MCF 10A (cell line): ENCODE measurements around the gene PPTC7. TPM values are rescaled to one million over a fixed set of nuclear protein-coding genes. Genes with fewer than 3 reads are reported as not detected.
"Not testable (repeated sequence)": the region's sequence is repeated elsewhere in the genome, so short reads cannot be mapped to it uniquely, and the experiment has no call there.

Experiments used
- BruUV-seq: library from RNA; stranded (reverse); fragments of 400-500 nt; replicated peaks from 2 replicates; lab custom pipeline; 2021; lab: Mats Ljungman, UMichigan
- CTCF ChIA-PET: fragments of 300-600 bp; sonication (Branson Sonifier 250); formaldehyde crosslinking; extraction: SDS; loops from one replicate; lab custom pipeline; 2021; ENCODE audit warnings: antibody characterized with exemption, inconsistent platforms; lab: Yijun Ruan, JAX
- POLR2A ChIA-PET: fragments of 300-600, 350-650 bp; sonication (Branson Sonifier 250); formaldehyde crosslinking; extraction: SDS; loops from one replicate; lab custom pipeline; 2020; ENCODE audit warnings: antibody characterized with exemption, inconsistent platforms; lab: Yijun Ruan, JAX
- DNase-seq: peaks from one replicate; pipeline ENCODE4 v3.0.0-alpha.2; 2018; ENCODE audit not compliant: unreplicated experiment
- H3K27ac Mint-ChIP-seq: one replicate; pipeline ENCODE4 v1.8.0; 2022; ENCODE audit warnings: mild to moderate bottlenecking, low read depth, mixed read lengths; ENCODE audit not compliant: unreplicated experiment
- H3K27me3 Mint-ChIP-seq: one replicate; pipeline ENCODE4 v1.8.0; 2022; ENCODE audit warnings: mixed read lengths; ENCODE audit not compliant: insufficient read depth, unreplicated experiment
- H3K36me3 Mint-ChIP-seq: one replicate; pipeline ENCODE4 v1.8.0; 2022; ENCODE audit warnings: mild to moderate bottlenecking, moderate library complexity, mixed read lengths; ENCODE audit not compliant: insufficient read depth, unreplicated experiment
- H3K4me1 Mint-ChIP-seq: one replicate; pipeline ENCODE4 v1.8.0; 2022; ENCODE audit warnings: mixed read lengths; ENCODE audit not compliant: insufficient read depth, unreplicated experiment
- H3K4me3 Mint-ChIP-seq: one replicate; pipeline ENCODE4 v1.8.0; 2022; ENCODE audit warnings: mild to moderate bottlenecking, moderate library complexity, mixed read lengths; ENCODE audit not compliant: unreplicated experiment
- H3K9me3 Mint-ChIP-seq: one replicate; pipeline ENCODE4 v1.8.0; 2022; ENCODE audit warnings: mixed read lengths; ENCODE audit not compliant: unreplicated experiment
- CTCF ChIP-seq: fragments of 200-600 bp; IDR thresholded peaks from one replicate; pipeline ENCODE4 v1.8.0; 2022; ENCODE audit warnings: antibody characterized with exemption, mild to moderate bottlenecking; ENCODE audit not compliant: unreplicated experiment
- intact Hi-C: fragments of 100-400 bp; cut with micrococcal nuclease; formaldehyde crosslinking; loops from 2 replicates; pipeline ENCODE4 v1.14.1; 2022
- total RNA-seq: library from RNA; stranded (reverse); gene quantifications from 2 replicates; pipeline ENCODE4 v1.2.3, GENCODE V29; 2022

PPTC7 gene
- total RNA-seq, 1 experiment from 2014 or later: 36.5 TPM

GRCh38 chr12:110564471-110564991, 18.6 kb downstream of the PPTC7 start:
- no TSS peak for BruUV-seq
- peak overlapping the region; percentile 80 for H3K27ac Mint-ChIP-seq
- H3K9me3 Mint-ChIP-seq: peaks cover 8% of the 10 kb centered on the region
- ChIA-PET POLR2A (interaction anchor here (0.5 to 16.7 kb wide), 12 partner anchors 10 to 133 kb away, joined by 3 to 325 read pairs (median 6); no protein-coding TSS in a partner anchor), CTCF (interaction anchor here (0.6 to 1.2 kb wide), 2 partner anchors 8 to 37 kb away, joined by 3 to 6 read pairs; no protein-coding TSS in a partner anchor)
- no peak for TF ChIP-seq CTCF
- H3K27me3 Mint-ChIP-seq: no peaks in the 10 kb centered on the region
- H3K36me3 Mint-ChIP-seq: peaks cover 21% of the 10 kb centered on the region
- no peak for DNase-seq
- peaks cover 37% of the 10 kb centered on the region for H3K4me1 Mint-ChIP-seq
- no peak overlapping the region for H3K4me3 Mint-ChIP-seq
- intact Hi-C loops: no loop called here

DNA sequence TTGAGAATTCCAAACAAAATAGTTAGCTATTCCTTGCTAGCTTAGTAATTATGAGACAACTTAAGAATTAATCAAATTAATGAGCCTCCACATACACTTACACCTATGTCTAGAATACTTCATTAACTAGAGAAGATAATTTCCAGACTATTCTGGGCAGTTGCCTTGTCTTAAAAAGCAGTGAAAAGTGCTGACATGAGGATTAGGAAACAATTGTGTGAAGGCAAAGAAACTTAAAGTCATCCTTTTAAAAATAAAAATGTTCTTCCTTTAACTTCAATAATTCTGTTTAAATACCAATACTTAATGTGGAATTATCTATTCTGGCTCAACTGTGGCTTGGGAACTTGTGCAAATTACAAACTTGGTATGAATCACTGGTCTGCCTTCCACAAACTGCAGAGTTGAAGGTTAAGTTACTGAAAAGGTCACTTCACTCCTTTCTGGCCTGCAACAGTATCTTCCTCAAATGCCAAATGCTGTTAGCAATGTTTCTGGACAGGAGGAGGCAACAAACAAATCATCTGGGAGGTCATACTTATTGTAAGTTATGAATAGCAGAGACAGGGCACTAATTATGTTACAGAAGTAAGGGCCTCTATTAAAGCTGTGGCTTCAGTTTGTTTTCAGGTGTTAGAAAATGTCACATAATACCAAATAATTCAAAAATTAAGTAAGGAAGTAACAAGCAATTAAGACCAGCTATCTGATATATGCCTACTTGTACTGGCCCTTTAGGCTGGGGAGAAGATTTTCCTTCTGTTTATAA, 19.2 kb downstream of the PPTC7 start:
- ChIA-PET CTCF (interaction anchor here (0.7 to 1.4 kb wide), 5 partner anchors 11 to 178 kb away, joined by 3 to 10 read pairs (median 4); no protein-coding TSS in a partner anchor), POLR2A (interaction anchor here (0.5 to 16.7 kb wide), 14 partner anchors 10 to 133 kb away, joined by 3 to 325 read pairs (median 6); partner anchors contain the start of gene ARPC3)
- DNase-seq: no peak

GRCh38 chr12:110562386-110562785, 20.7 kb downstream of the PPTC7 start:
- intact Hi-C loops, H3K4me3 Mint-ChIP-seq, H3K9me3 Mint-ChIP-seq, DNase-seq, BruUV-seq, H3K27me3 Mint-ChIP-seq: not testable (repeated sequence)
- POLR2A ChIA-PET: interaction anchor here (0.7 to 16.7 kb wide), 9 partner anchors 8 to 29 kb away, joined by 3 to 325 read pairs (median 5); no protein-coding TSS in a partner anchor
- peak overlapping the region; percentile 46 for H3K27ac Mint-ChIP-seq
- H3K36me3 Mint-ChIP-seq: peaks cover 29% of the 10 kb centered on the region
- CTCF ChIA-PET: interaction anchor here (0.6 to 1.4 kb wide), 7 partner anchors 10 to 502 kb away, joined by 3 to 10 read pairs (median 3); no protein-coding TSS in a partner anchor
- H3K4me1 Mint-ChIP-seq: peaks cover 43% of the 10 kb centered on the region

More for the DNA sequence above, 19.2 kb downstream of the PPTC7 start:
- H3K4me1 Mint-ChIP-seq: peaks cover 37% of the 10 kb centered on the region
- no TSS peak for BruUV-seq
- no peaks in the 10 kb centered on the region for H3K27me3 Mint-ChIP-seq
- peaks cover 19% of the 10 kb centered on the region for H3K36me3 Mint-ChIP-seq
- peak overlapping the region; percentile 80 for H3K27ac Mint-ChIP-seq
- TF ChIP-seq CTCF: no peak
- peak overlapping the region; percentile 41 for H3K4me3 Mint-ChIP-seq
- peaks cover 8% of the 10 kb centered on the region for H3K9me3 Mint-ChIP-seq
- intact Hi-C loops: no loop called here

- no peak overlapping the region for H3K27ac Mint-ChIP-seq
- no peak overlapping the region for H3K4me3 Mint-ChIP-seq
- no peak for TF ChIP-seq CTCF
- ChIA-PET CTCF (interaction anchor here (0.8 kb wide), 1 partner anchor 9 kb away, joined by 3 read pairs; no protein-coding TSS in a partner anchor), POLR2A (interaction anchor here (0.8 to 16.7 kb wide), 5 partner anchors 9 to 24 kb away, joined by 3 to 325 read pairs (median 4); no protein-coding TSS in a partner anchor)
- intact Hi-C loops: no loop called here
- no peaks in the 10 kb centered on the region for H3K9me3 Mint-ChIP-seq
- peaks cover 41% of the 10 kb centered on the region for H3K4me1 Mint-ChIP-seq
- no TSS peak for BruUV-seq
- no peak for DNase-seq
- peaks cover 29% of the 10 kb centered on the region for H3K36me3 Mint-ChIP-seq
- H3K27me3 Mint-ChIP-seq: no peaks in the 10 kb centered on the region
Observed at GRCh38 chr12:110561471-110562201, 21.5 kb downstream of the PPTC7 start.
